Body of pancreas (tissue), 4 donors: ENCODE results near the gene RPP14.

Experiments
- CTCF ChIP-seq, 7 experiments: fragments of 450-650 bp in 4 of 7; fragments of 200-600 bp in 3 of 7; sonication (generic) in 3 of 7; IDR thresholded peaks; one replicate each; pipeline ENCODE4 v1.5.1; 2016 to 2019; ENCODE audit warnings: antibody characterized with exemption in 7 of 7
- POLR2A ChIP-seq, 3 donors: fragments of 450-650 bp; IDR thresholded peaks; one replicate each; pipeline ENCODE4 v1.6.1; 2016; ENCODE audit warnings: antibody characterized with exemption in 3 of 3, mild to moderate bottlenecking in 2 of 3

GRCh38 chr3:58274027-58274614, 31.9 kb upstream of the RPP14 start:
- TF ChIP-seq CTCF (IDR thresholded peaks at IDR 0.05) (no peak), POLR2A (IDR thresholded peaks at IDR 0.05) (no peak)
